Erythroblast (primary cell): ENCODE measurements around the gene COX6B1.

Experiments used
- GATA1 ChIP-seq: IDR thresholded peaks from 2 replicates; pipeline ENCODE4 v1.6.1; 2011; ENCODE audit warnings: low read depth, mild to moderate bottlenecking, control low read depth, low read length, moderate library complexity
- POLR2A ChIP-seq: IDR thresholded peaks from 2 replicates; pipeline ENCODE4 v1.6.1; 2011; ENCODE audit warnings: mild to moderate bottlenecking, low read length

DNA sequence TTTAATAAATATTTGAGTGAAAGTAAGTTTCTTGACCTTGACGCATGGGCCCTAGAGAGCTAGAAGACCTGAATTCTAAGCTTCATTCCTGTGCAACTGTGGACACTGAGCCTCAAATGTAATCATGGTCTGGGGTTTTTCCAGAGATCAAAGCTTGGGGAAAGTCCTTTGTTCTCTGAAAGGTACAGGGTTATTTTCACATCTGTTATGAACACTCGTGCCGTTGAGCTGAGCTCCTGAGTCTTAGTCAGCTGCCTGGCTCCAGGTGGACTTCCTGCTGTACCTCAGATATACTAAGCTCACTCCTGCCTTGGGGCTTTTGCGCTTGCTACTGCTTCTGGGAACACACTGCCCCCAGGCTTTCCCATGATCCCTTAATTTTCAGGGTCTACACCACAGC is 48.7 kb downstream of the COX6B1 start:
- TF ChIP-seq POLR2A (no peak), GATA1 (no peak)
